Measurements from ENCODE around the gene GPS1.

GRCh38 chr17:82013772-82014321 is 37.9 kb upstream of the GPS1 start:
- no peak for TF ChIP-seq CTCF (IDR thresholded peaks at IDR 0.05; ENCODE audit: poor library complexity)
- no peak for TF ChIP-seq EZH2 (IDR thresholded peaks at IDR 0.05; ENCODE audit: borderline replicate concordance)
